Spleen (tissue), 7 donors: ENCODE results near the gene EEF1AKMT4.

ENCODE experiments used
- POLR2A ChIP-seq, 3 donors: fragments of 450-650 bp; IDR thresholded peaks; one replicate each; pipeline ENCODE4 v1.5.1; 2017; ENCODE audit warnings: antibody characterized with exemption in 3 of 3, mild to moderate bottlenecking in 1 of 3
- TF ChIP-seq, protein P1 (sequence below), 11 experiments: fragments of 200-600 bp in 7 of 11; fragments of 450-650 bp in 4 of 11; sonication (generic) in 4 of 11; IDR thresholded peaks in 8 of 11; conservative IDR thresholded peaks in 3 of 11; 1 replicate in 7 of 11; 2 replicates in 4 of 11; pipeline versions ENCODE4 v1.4.0 to v1.8.0; 2016 to 2021; ENCODE audit warnings: antibody characterized with exemption in 11 of 11, inconsistent platforms in 4 of 11, mild to moderate bottlenecking in 1 of 11
- donor health status: DM: no; HTN: no; CAD: no; lungs with moderate emphysema.
- donor health status: DM: no; HTN: no; CAD: no.
- donor health status: DM: no; HTN: no; CAD: no.

DNA sequence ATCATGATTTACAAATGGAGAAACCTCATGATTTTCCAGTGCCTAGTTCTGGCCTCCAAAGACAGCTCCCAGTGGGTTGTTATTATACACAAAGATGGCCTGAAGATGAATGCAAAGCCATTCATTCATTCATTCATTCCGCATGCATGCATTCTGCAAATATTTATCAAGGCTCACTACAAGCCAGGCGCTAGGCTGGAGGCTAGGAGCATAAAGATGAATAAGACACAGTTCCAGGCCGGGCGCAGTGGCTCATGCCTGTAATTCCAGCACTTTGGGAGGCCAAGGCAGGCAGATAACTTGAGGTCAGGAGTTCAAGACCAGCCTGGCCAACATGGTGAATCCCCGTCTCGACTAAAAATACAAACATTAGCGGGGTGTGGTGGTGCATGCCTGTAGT lies 47.1 kb downstream of the EEF1AKMT4 start:
- TF ChIP-seq, protein P1, sequence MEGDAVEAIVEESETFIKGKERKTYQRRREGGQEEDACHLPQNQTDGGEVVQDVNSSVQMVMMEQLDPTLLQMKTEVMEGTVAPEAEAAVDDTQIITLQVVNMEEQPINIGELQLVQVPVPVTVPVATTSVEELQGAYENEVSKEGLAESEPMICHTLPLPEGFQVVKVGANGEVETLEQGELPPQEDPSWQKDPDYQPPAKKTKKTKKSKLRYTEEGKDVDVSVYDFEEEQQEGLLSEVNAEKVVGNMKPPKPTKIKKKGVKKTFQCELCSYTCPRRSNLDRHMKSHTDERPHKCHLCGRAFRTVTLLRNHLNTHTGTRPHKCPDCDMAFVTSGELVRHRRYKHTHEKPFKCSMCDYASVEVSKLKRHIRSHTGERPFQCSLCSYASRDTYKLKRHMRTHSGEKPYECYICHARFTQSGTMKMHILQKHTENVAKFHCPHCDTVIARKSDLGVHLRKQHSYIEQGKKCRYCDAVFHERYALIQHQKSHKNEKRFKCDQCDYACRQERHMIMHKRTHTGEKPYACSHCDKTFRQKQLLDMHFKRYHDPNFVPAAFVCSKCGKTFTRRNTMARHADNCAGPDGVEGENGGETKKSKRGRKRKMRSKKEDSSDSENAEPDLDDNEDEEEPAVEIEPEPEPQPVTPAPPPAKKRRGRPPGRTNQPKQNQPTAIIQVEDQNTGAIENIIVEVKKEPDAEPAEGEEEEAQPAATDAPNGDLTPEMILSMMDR (IDR thresholded peaks at IDR 0.05 in 8 of 11, conservative IDR thresholded peaks at IDR 0.05 in 3 of 11): no peak
- TF ChIP-seq POLR2A (IDR thresholded peaks at IDR 0.05): no peak
